Nucleus accumbens (tissue), 56 donors: ENCODE results near the gene CCDC107.
"Not testable (repeated sequence)": the region's sequence is repeated elsewhere in the genome, so short reads cannot be mapped to it uniquely, and the experiment has no call there.

Experiments
- DNase-seq, 56 donors: peaks; one replicate each; lab custom pipeline; 2025; lab: John Stamatoyannopoulos, UW

The CCDC107 gene

DNA sequence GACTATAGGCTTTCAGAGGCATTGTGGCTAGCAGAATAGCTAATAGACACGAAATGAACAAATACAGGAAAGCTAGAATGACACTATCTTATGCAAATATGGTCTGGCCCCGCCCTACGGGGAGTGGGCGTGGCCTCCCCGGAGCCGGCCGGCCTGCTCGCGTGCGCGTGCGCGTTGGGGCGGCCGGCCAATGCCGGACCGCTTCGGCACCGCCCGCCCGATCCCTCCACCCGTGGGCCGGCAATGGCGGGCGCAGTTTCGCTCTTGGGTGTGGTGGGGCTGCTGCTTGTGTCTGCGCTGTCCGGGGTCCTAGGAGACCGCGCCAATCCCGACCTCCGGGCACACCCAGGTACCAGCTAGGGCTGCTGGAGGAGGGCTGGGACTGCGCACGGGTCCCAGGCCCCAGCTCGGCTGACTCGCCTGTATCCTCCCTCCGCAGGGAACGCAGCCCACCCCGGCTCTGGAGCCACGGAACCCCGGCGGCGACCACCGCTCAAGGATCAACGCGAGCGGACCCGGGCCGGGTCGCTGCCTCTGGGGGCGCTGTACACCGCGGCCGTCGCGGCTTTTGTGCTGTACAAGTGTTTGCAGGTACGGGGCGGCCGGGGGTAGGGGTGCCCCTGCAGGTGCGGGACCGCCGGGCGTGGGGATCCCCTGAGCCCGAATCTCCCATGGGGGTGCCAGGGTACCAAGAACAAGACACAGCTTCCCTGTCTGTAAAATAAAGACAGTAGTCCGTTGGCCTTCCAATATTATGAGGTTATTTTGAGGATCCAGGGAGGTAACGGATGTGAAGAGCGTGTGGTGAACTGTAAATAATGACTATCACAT lies at the start of gene CCDC107:
Gene CCDC107, plus strand, starts transcription at position 156 of the 831 bp plus-strand sequence. Its CDS starts 88 bp downstream, at position 244.
- DNase-seq = peak in 54 of 56 donors; percentile 32 to 91 (median 78)

- no peak for DNase-seq
These were observed 48.9 kb upstream of the CCDC107 start for GRCh38 chr9:35609001-35609819.

DNA sequence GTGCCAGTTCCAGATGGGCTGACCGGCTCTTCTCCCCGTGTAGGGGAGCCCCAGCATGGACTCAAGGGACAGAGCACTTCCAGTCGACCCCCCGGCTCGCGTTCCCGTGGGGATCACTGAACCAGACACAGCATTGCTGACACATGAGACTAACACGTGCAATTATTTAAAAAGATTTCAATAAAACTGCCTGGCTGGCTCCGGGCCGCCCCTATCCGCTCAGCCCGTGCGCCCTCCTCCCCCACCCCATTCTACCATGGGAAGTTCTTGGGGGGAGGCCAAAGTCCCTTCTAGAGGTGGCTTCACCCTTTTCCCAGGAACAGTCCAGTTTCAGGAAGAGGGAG lies 48.3 kb upstream of the CCDC107 start:
- no peak for DNase-seq

DNA sequence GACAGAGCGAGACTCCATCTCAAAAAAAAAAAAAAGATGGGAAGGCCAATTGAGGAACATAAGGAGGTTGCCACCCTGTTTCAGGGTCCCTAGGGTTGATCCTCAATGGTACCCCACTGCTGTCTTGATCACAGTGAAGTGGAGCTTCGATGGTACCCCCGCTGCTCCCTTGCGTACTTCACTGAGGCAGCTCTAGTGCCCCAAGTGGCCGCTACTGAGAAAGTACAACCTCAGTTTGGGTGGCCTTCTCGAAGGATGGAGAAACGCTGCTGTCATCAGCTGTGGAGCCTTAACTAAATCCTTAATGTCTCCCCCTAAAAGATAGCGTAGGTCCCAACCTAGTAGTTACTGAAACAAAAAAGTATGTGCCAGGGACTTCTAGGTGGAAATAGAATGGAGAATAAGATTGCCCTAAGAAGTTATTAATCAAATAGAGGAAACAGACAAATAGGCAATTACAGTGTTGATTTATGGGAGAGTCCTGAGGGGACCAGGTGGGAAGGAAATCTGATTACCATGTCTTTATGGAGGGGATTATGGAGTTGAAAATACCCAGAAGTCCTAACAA lies 46.8 kb upstream of the CCDC107 start:
- peak in 27 of 56 donors; percentile 8 to 69 (median 24) for DNase-seq

- not testable (repeated sequence) for DNase-seq
These were observed 46.0 kb upstream of the CCDC107 start for GRCh38 chr9:35612066-35612465.

GRCh38 chr9:35612843-35613242 lies 45.2 kb upstream of the CCDC107 start:
- DNase-seq = no peak

DNA sequence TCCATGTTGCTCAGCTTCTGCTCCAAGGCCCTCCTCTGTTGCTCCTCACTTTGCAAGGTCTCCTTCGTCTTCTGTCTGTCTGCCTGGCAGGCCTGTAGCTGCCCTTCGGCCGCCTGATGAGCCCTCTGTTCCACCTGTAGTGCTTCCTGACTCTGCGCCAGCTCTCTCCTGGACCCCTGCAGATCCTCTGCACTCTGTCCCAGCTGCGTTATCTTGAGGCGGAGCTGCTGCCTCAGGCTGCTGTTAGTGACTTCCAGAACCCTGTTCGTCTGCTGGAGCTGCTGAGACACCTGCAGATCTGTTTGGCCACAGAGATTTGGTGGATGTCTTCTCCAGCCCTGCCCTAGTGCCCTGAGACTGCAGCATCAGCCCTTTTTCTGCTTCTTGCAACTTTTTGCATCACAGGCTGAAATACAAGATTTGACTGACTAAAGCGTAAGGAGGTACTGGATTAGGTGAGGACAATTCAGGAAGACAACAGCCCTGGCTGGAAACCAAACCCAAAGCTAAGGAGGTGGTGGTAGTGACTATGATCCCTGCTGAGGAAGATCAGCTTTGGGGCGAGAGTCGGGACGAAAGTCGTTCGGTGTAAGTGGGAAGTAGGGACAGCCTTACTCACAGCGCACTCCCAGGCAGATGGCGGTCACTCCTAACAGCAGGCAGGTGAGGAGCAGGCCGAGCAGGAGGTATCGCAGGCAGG lies 42.0 kb upstream of the CCDC107 start:
- DNase-seq = no peak

- peak in 16 of 56 donors; percentile 6 to 57 (median 20) for DNase-seq
These were observed 41.2 kb upstream of the CCDC107 start for GRCh38 chr9:35616681-35617459.

GRCh38 chr9:35617548-35617947 lies 40.5 kb upstream of the CCDC107 start:
- DNase-seq = no peak

DNA sequence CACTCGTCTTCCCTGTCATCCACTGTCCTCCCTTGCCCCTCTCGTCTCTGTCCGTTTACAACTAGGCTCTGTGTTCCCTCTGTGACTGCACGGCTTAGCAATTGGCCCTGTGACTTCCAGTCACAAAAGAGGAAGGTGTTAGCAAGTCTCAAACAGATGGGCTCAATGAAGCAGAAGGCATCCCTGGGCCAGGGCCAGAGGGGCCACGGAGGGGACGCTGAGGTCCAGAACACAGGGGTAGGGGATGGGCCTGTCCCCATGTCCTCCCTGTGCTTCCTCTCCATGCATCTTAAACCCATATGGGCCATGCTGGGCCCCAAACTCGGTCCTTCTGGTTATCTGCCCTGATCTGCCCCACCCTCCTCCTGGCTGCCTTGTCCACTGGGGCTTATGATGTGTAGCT lies 39.8 kb upstream of the CCDC107 start, which contains the start of gene CD72:
Gene CD72, minus strand, starts transcription at position 89 of the 403 bp plus-strand sequence. CDS start 110 bp downstream, outside the sequence.
- no peak for DNase-seq

DNA sequence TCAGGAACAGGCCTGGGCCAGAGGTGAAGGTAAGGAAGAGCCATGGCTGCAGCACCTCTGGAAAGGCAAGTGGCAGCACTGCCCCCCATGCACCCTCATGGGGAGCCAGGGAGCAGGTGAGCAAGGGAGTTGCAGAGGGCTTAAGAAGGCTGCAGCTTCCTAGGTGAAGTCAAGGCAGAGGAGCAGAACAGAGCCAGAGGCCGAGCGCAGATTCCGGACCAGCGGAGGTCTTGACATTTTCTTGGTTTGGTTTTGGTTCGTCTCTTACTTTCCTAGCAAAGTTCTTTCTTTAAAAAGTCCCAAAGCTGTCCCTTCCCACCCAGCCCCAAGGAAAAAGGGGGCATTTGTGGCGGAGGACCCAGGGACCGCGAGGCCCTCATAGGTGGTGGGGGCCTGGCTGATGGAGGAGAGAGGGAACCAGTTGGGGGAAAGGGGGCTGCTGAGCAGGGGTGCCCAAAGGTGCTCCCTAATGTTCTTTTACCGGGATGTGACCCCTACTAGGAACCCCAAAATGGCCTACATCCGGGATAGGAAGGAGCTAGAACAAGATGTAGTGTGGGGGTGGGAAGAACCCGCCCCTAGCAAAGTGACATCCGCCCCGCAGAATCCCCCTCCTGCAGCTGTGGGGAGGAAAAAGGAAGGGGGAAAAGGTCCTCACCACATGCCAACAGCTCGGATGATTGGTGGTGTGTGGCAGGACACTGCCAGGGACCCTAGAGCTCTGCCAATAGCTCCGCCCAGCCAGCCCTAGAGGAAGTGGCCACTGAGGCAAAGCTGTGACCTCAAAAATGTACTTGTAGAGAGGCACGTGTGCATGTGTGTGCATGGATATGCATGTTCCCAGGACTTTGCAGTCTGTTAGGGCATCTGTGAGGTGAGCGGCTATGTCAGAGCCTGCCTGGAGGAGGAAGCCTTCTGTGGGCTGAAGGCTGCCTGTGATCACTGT lies 39.0 kb upstream of the CCDC107 start:
- DNase-seq = no peak

DNA sequence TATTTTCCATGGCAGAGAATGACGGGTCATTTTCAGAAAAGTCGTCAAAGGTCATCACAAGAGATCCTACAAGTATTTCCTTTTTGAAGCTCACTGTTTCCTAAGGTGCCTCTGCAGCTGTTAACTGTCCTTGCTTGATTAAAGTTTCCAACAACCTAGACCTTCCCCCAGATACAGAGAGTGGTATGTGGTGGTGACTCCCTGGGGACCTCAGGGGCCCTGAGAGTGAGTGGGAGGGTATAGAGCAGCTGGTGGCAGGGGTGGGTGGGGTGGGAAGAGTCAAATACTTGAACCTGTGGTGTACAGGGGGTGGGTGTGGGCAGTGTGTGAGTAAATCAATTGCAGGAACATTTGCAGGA lies 38.3 kb upstream of the CCDC107 start:
- DNase-seq = no peak

DNA sequence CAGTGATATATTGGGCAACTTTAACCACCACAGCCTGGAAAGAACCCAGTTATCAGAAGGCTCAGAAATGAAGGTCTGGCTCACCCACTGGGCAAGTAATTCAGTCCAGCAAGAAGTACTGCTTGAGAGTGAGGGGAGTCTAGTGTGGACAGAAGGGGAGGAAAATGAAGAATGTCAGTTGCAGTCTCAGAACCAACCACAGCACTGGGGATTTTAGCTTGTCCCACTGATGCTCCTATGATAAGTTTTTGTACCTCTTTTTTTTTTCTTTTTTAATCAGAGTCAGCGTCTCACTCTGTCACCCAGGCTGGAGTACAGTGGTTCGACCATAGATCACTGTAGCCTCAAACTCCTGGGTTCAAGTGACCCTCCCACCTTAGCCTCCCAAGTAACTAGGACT lies 30.5 kb upstream of the CCDC107 start:
- no peak for DNase-seq

- peak in 3 of 56 donors; percentile 5 to 29 (median 13) for DNase-seq
These were observed 29.6 kb upstream of the CCDC107 start for GRCh38 chr9:35628389-35628991.

DNA sequence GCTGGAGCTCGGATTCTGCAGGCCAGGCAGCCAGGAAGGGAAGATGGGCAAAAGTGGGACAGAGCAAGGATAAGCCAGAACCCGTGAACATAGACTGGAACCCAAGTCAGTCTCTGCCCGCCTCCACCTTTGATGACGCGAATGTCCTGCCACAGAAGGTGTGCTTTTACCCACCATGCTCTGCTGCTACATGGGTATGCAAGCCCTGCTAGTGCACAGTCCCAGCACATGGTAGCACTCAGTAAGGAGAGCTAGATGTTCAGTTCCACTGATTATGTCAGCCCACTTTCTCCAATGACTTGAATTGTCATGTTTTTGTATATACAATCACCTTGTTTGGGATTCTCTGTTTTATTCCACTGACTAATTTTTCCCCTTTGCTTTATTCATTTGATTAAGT lies 28.5 kb upstream of the CCDC107 start:
- DNase-seq = no peak

DNA sequence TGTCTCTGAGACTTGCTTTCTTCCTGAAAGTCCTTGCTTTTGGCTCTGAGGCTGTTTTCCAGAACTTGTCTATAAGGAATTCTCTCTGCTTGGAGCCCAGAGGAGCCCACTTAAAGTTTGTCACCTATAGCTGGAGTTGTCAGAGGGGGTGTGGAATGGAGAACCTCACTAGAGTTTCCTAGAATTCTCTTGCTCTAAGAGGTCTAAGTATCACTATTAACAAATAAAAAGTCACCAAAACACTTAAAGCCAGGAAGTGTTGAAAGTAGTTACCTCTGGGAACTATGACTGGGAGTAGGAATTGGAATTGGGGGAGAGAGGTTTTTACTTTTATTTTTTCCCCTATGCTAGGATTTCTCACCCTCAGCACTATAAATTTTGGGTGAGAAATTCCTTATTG lies 22.4 kb upstream of the CCDC107 start:
- no peak for DNase-seq

DNA sequence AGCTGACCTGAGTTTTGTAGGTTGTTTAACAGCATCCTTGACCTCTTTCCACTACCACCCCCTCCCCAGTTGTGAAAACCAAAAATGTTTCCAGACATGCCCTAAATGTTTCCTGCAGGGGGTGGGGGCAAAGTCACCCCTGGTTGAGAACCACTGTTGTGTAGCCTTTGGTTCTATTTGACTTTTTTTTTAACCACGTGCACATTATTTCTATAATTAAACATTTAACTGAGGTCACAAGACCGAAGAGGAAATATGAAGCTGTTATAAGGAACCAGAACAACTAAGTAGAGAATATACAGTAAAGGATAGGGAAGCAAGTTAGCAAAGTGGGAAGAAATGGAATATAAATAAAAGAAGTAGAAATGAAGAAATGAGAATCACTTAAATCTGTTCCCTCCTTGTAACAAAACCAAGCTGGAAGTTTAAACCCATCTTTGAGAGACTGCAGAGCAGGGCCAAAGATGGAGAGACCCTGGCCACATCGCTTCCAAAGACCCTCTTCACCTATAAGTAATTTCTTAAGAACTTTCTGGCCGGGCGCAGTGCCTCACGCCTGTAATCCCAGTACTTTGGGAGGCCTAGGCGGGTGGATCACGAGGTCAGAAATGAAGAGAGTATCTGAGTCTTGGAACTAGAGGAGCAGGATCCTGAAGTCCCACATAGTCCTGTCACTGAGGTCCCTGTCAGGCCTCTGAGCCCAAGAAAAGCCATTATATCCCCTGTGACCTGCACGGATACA lies 21.8 kb upstream of the CCDC107 start:
- DNase-seq = no peak

DNA sequence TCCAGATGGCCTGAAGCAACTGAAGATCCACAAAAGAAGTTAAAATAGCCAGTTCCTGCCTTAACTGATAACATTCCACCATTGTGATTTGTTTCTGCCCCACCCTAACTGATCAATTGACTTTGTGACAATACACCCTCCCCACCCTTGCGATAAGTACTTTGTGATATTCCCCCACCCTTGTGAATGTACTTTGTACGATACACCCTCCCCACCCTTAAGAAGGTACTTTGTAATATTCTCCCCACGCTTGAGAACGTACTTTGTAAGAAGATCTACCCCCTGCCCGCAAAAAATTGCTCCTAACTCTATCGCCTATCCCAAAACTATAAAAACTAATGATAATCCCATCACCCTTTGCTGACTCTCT lies 21.2 kb upstream of the CCDC107 start:
- not testable (repeated sequence) for DNase-seq
